RWPE1 (cell line): ENCODE data around the gene CBX7.

ENCODE experiments used
- CTCF ChIA-PET: fragments of 350-600 bp; sonication (Branson Sonifier 250); formaldehyde crosslinking; extraction: SDS; loops from one replicate; lab custom pipeline; 2021; lab: Yijun Ruan, JAX
- POLR2A ChIA-PET: fragments of 400-600 bp; formaldehyde crosslinking; extraction: SDS; loops from one replicate; lab custom pipeline; 2020; ENCODE audit warnings: antibody characterized with exemption; ENCODE audit not compliant: low non-redundant PET; lab: Yijun Ruan, JAX
- DNase-seq: peaks from one replicate; pipeline ENCODE4 v3.0.0; 2012; ENCODE audit warnings: low spot score
- H3K27ac ChIP-seq: fragments of 450-650 bp; 2 replicates; pipeline ENCODE4 v1.5.1; 2017
- CTCF ChIP-seq: fragments of 450-650 bp; conservative IDR thresholded peaks from 2 replicates; pipeline ENCODE4 v1.5.1; 2017; ENCODE audit warnings: low read depth, mild to moderate bottlenecking

Gene CBX7

DNA sequence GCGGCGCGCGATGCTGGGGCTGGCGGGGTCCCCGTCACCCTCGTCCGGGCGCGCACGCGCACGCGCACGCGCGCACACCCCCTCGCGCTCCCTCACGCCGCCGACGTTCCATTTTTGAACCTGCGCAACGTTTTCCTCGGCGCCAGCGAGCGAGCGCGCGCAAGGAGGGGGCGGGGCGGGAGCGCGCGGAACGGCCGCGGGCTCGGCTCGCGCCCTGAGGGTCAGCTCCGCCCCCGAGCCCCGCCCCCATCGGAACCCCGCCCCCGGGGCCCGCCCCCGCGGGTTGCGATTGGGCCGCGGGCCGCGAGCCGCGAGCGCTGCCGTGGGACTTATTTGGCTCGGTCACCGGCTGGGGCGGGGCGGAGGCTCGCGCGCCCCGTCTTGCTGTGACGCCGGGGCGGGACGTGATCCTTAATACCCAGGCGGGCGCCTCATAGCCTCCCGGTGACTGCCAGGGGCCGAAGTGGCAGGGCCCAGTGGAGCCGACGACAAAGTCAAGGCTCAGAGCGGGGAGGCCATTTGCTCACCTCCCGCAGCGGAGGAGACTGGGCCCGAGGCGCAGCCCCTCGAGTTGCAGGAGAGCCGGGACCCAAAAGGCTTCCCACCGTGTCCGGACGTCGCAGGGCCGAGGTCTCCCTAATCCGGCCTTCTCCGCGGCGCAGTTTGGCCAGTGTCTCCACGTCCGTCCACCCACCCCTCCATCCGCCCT, at the start of gene CBX7:
CBX7 (minus strand) TSS at position 170 of the 709 bp plus-strand sequence. CDS start 236 bp downstream, outside the sequence.
- peak within 1 kb of the TSS; percentile 73 for H3K27ac ChIP-seq
- ChIA-PET CTCF (interaction anchor here (0.6 to 1.0 kb wide), 2 partner anchors 153 to 283 kb away, joined by 3 read pairs; no protein-coding TSS in a partner anchor), POLR2A (interaction anchor here (0.6 kb wide), 1 partner anchor 914 kb away, joined by 5 read pairs; no protein-coding TSS in a partner anchor)
- DNase-seq = peak; percentile 92
- TF ChIP-seq CTCF = no peak

- TF ChIP-seq CTCF = no peak
- H3K27ac ChIP-seq = no peak overlapping the region
- no peak for DNase-seq
- CTCF ChIA-PET = no interaction called here
- POLR2A ChIA-PET = no interaction called here
These were observed 45.1 kb upstream of the CBX7 start for GRCh38 chr22:39197578-39197977.

DNA sequence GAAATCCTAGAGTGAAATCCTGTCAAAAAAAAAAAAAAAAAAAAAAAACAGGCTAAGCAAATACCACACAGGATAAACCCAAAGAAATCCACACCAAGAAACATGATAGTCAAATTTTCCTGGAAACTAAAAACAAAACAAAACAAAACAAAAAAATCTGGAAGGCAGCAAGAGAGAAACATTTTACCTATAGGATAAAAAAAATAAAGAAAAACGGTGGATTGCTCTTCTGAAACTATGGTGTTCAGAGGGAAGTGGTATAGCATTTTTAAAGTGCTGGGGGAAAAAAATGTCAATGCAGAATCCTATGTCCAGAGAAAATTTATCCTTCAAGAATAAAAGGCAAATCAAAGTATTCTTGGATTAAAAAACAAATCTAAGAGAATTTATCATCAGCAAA, 41.6 kb upstream of the CBX7 start:
- CTCF ChIA-PET = no interaction called here
- no peak for DNase-seq
- TF ChIP-seq CTCF = no peak
- no peak overlapping the region for H3K27ac ChIP-seq
- POLR2A ChIA-PET = no interaction called here

- POLR2A ChIA-PET = no interaction called here
- no peak overlapping the region for H3K27ac ChIP-seq
- CTCF ChIA-PET = interaction anchor here (0.6 kb wide), 1 partner anchor 152 kb away, joined by 3 read pairs; no protein-coding TSS in a partner anchor
- TF ChIP-seq CTCF = no peak
- DNase-seq = no peak
These were observed 36.3 kb upstream of the CBX7 start for GRCh38 chr22:39188809-39189208.

DNA sequence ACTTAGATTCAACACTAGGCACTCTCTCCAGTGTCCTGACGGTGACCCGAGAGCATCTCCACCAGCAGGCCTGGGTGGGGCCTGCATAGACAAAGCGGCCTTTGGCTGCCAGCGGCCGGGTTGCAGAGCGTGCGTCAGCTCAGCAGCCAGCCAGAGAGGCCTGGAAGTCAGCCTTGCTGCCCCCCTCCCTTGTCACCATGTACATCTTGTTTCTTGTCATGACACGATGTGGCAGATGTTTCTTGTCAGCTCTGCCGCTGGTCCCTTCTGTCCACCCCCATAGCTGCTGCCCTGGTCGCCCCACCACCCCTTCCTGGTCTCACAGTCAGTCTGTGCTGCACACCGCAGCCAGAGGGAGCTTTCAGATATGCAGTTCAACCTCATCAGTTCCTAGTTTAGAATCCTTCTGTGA, 33.1 kb upstream of the CBX7 start:
- CTCF ChIA-PET = interaction anchor here (0.7 kb wide), 1 partner anchor 9 kb away, joined by 4 read pairs; no protein-coding TSS in a partner anchor
- TF ChIP-seq CTCF = no peak

DNA sequence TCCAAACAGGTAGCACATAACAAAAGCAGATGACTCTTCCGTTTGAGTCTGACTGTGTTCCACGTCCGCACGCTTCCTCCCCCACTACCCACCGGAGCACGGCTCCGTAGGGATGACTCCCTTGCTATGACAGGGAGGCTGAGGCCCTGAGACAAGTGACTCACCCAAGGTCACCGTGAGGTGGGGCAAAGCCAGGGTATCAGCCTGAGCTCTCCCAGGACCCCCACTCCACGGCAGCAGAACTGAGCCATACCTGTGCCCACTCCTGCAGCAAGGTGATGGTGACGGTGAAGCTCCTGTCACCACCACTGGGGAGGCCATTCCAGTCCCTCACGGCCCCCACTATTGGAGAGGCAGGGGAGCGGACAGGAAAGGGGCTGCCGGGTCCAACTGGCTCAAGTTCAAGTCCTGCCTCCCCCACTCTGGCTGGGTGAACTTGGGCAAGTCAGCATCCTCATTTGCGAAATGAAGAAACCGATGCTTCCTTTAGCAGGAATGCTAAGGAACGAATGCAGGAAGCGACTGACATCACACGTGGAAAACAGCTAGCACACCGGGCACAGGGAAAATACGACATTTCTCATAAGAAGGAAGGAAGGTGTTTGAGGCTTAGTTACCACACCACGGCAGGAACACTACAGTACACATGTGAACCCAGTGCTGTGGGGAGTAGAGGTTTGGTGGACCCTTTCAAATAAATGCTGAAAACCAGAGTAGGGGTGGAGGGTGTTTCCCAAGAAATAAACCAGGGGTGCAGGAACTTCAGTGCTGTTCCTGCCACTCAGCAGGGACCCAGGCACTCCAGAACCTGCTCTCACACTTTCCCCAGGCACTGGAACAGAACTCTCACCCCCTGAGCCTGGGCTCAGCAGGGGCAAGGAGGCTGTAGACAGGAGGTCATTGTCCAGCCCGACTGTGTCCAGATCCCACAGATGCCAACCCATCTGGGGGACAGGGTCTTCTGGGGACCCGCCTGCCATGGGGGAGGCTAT, 32.4 kb upstream of the CBX7 start:
- TF ChIP-seq CTCF = no peak
- POLR2A ChIA-PET = interaction anchor here (0.6 kb wide), 1 partner anchor 36 kb away, joined by 6 read pairs; no protein-coding TSS in a partner anchor

More for the DNA sequence above, 33.1 kb upstream of the CBX7 start:
- H3K27ac ChIP-seq = peak overlapping the region; percentile 13
- POLR2A ChIA-PET = no interaction called here
- DNase-seq = no peak

More for the DNA sequence above, 32.4 kb upstream of the CBX7 start:
- peak overlapping the region; percentile 13 for H3K27ac ChIP-seq
- CTCF ChIA-PET = interaction anchor here (0.6 to 0.7 kb wide), 2 partner anchors 9 to 30 kb away, joined by 4 to 5 read pairs; no protein-coding TSS in a partner anchor
- no peak for DNase-seq
